ENCODE results near the gene DGCR8. TPM values are rescaled to one million over a fixed set of nuclear protein-coding genes. Genes with fewer than 3 reads are reported as not detected.
"Not testable (repeated sequence)": the region's sequence is repeated elsewhere in the genome, so short reads cannot be mapped to it uniquely, and the experiment has no call there.

Gene DGCR8
- total RNA-seq, 1 experiment from 2014 or later = 26.8 TPM

GRCh38 chr22:20063271-20064139, 16.5 kb upstream of the DGCR8 start:
- DNase-seq (ENCODE audit: low read depth) = no peak
- in situ Hi-C loops (cut with HindIII; ENCODE audit: low pct_unique_long_range_greater_than_20kb, low sequenced_read_pairs) = no loop called here

- in situ Hi-C loops (cut with HindIII; ENCODE audit: low pct_unique_long_range_greater_than_20kb, low sequenced_read_pairs) = no loop called here
These were observed 15.9 kb upstream of the DGCR8 start for GRCh38 chr22:20064140-20064480.

GRCh38 chr22:20064545-20065262, 15.3 kb upstream of the DGCR8 start:
- no peak for DNase-seq (ENCODE audit: low read depth)
- in situ Hi-C loops (cut with HindIII; ENCODE audit: low pct_unique_long_range_greater_than_20kb, low sequenced_read_pairs) = no loop called here

More at GRCh38 chr22:20064140-20064480, 15.9 kb upstream of the DGCR8 start:
- DNase-seq (ENCODE audit: low read depth) = no peak

GRCh38 chr22:20065896-20066616, 14.0 kb upstream of the DGCR8 start:
- DNase-seq (ENCODE audit: low read depth) = no peak
- in situ Hi-C loops (cut with HindIII; ENCODE audit: low pct_unique_long_range_greater_than_20kb, low sequenced_read_pairs) = no loop called here

- in situ Hi-C loops (cut with HindIII; ENCODE audit: low pct_unique_long_range_greater_than_20kb, low sequenced_read_pairs) = no loop called here
- no peak for DNase-seq (ENCODE audit: low read depth)
These were observed 13.2 kb upstream of the DGCR8 start for GRCh38 chr22:20066617-20067383.

- DNase-seq (ENCODE audit: low read depth); in situ Hi-C loops (cut with HindIII; ENCODE audit: low pct_unique_long_range_greater_than_20kb, low sequenced_read_pairs): not testable (repeated sequence)
These were observed 12.7 kb upstream of the DGCR8 start for GRCh38 chr22:20067384-20067682.

GRCh38 chr22:20068640-20069039, 11.4 kb upstream of the DGCR8 start:
- in situ Hi-C loops (cut with HindIII; ENCODE audit: low pct_unique_long_range_greater_than_20kb, low sequenced_read_pairs) = no loop called here
- no peak for DNase-seq (ENCODE audit: low read depth)

GRCh38 chr22:20069331-20070042, 10.6 kb upstream of the DGCR8 start:
- in situ Hi-C loops (cut with HindIII; ENCODE audit: low pct_unique_long_range_greater_than_20kb, low sequenced_read_pairs) = no loop called here

GRCh38 chr22:20071524-20071972, 8.5 kb upstream of the DGCR8 start:
- in situ Hi-C loops (cut with HindIII; ENCODE audit: low pct_unique_long_range_greater_than_20kb, low sequenced_read_pairs) = no loop called here
- DNase-seq (ENCODE audit: low read depth) = no peak

More at GRCh38 chr22:20069331-20070042, 10.6 kb upstream of the DGCR8 start:
- DNase-seq (ENCODE audit: low read depth) = no peak

- in situ Hi-C loops (cut with HindIII; ENCODE audit: low pct_unique_long_range_greater_than_20kb, low sequenced_read_pairs) = no loop called here
- no peak for DNase-seq (ENCODE audit: low read depth)
These were observed 3.3 kb upstream of the DGCR8 start for GRCh38 chr22:20076627-20077172.

- DNase-seq (ENCODE audit: low read depth) = no peak
- in situ Hi-C loops (cut with HindIII; ENCODE audit: low pct_unique_long_range_greater_than_20kb, low sequenced_read_pairs) = no loop called here
These were observed 369 bp downstream of the DGCR8 start for GRCh38 chr22:20080445-20080775.

- DNase-seq (ENCODE audit: low read depth) = peak; percentile 56
- in situ Hi-C loops (cut with HindIII; ENCODE audit: low pct_unique_long_range_greater_than_20kb, low sequenced_read_pairs) = no loop called here
These were observed 974 bp downstream of the DGCR8 start for GRCh38 chr22:20080776-20081654.

GRCh38 chr22:20083157-20083890, 3.3 kb downstream of the DGCR8 start:
- in situ Hi-C loops (cut with HindIII; ENCODE audit: low pct_unique_long_range_greater_than_20kb, low sequenced_read_pairs) = no loop called here
- DNase-seq (ENCODE audit: low read depth) = no peak

GRCh38 chr22:20083891-20084546, 4.0 kb downstream of the DGCR8 start:
- in situ Hi-C loops (cut with HindIII; ENCODE audit: low pct_unique_long_range_greater_than_20kb, low sequenced_read_pairs) = no loop called here
- DNase-seq (ENCODE audit: low read depth) = no peak

- in situ Hi-C loops (cut with HindIII; ENCODE audit: low pct_unique_long_range_greater_than_20kb, low sequenced_read_pairs) = no loop called here
- no peak for DNase-seq (ENCODE audit: low read depth)
These were observed 4.7 kb downstream of the DGCR8 start for GRCh38 chr22:20084547-20085413.
